GM18861 (cell line): Measurements from ENCODE around the gene P2RY14.

ENCODE experiments used
- ATAC-seq: cut with Tn5 transposase; IDR thresholded peaks from one replicate; pipeline ENCODE4 v1.9.1; 2021; ENCODE audit not compliant: unreplicated experiment

The P2RY14 gene

GRCh38 chr3:151278230-151278629 is at the start of gene P2RY14:
P2RY14 (minus strand) TSS chr3:151278542; CDS start chr3:151214316, 64,226 bp downstream.
- ATAC-seq: no peak

- no peak for ATAC-seq
Measured at GRCh38 chr3:151327571-151328198, 49.3 kb upstream of the P2RY14 start.

- no peak for ATAC-seq
Measured at GRCh38 chr3:151322511-151322910, 44.2 kb upstream of the P2RY14 start.

- ATAC-seq: no peak
Measured at GRCh38 chr3:151321526-151321925, 43.2 kb upstream of the P2RY14 start.

- ATAC-seq: no peak
Measured at GRCh38 chr3:151320131-151320530, 41.8 kb upstream of the P2RY14 start.

GRCh38 chr3:151319628-151320027 is 41.3 kb upstream of the P2RY14 start:
- ATAC-seq: no peak

GRCh38 chr3:151318991-151319390 is 40.6 kb upstream of the P2RY14 start:
- no peak for ATAC-seq

- no peak for ATAC-seq
Measured at GRCh38 chr3:151318313-151318712, 40.0 kb upstream of the P2RY14 start.

GRCh38 chr3:151316267-151316991 is 38.1 kb upstream of the P2RY14 start, which contains the start of gene GPR87:
GPR87 (minus strand) TSS chr3:151316820; CDS start chr3:151300100, 16,720 bp downstream.
- peak; percentile 66 for ATAC-seq

- no peak for ATAC-seq
Measured at GRCh38 chr3:151315846-151316245, 37.5 kb upstream of the P2RY14 start.

GRCh38 chr3:151315136-151315535 is 36.8 kb upstream of the P2RY14 start:
- no peak for ATAC-seq

GRCh38 chr3:151314593-151314992 is 36.3 kb upstream of the P2RY14 start:
- no peak for ATAC-seq

- no peak for ATAC-seq
Measured at GRCh38 chr3:151314137-151314536, 35.8 kb upstream of the P2RY14 start.

- ATAC-seq: no peak
Measured at GRCh38 chr3:151312972-151313371, 34.6 kb upstream of the P2RY14 start.

GRCh38 chr3:151309566-151309965 is 31.2 kb upstream of the P2RY14 start:
- no peak for ATAC-seq

- ATAC-seq: no peak
Measured at GRCh38 chr3:151307583-151308488, 29.5 kb upstream of the P2RY14 start.

GRCh38 chr3:151307131-151307530 is 28.8 kb upstream of the P2RY14 start:
- ATAC-seq: no peak

GRCh38 chr3:151306168-151306810 is 27.9 kb upstream of the P2RY14 start:
- no peak for ATAC-seq

GRCh38 chr3:151305775-151306151 is 27.4 kb upstream of the P2RY14 start:
- ATAC-seq: no peak

GRCh38 chr3:151305060-151305774 is 26.9 kb upstream of the P2RY14 start:
- no peak for ATAC-seq
